Endothelial cell of umbilical vein (primary cell): ENCODE results near the gene KCNIP1. TPM values are rescaled to one million over a fixed set of nuclear protein-coding genes. Genes with fewer than 3 reads are reported as not detected.

Experiments used
- BruUV-seq: library from RNA; stranded (reverse); fragments of 400-500 nt; replicated peaks from 2 replicates; lab custom pipeline; 2021; lab: Mats Ljungman, UMichigan
- CTCF ChIA-PET: fragments of 300-600, 350-600 bp; sonication (Branson Sonifier 250); formaldehyde crosslinking; loops from one replicate; lab custom pipeline; 2021; ENCODE audit warnings: antibody characterized with exemption, inconsistent platforms; lab: Charles Lee
- POLR2A ChIA-PET: fragments of 300-600, 350-600 bp; sonication (Branson Sonifier 250); formaldehyde crosslinking; loops from one replicate; lab custom pipeline; 2021; ENCODE audit warnings: antibody characterized with exemption, inconsistent platforms; lab: Charles Lee
- DNase-seq: peaks from one replicate; pipeline ENCODE4 v3.0.0-alpha.2; 2011; ENCODE audit warnings: low read depth, low spot score
- FAIRE-seq: peaks from 2 replicates; lab custom pipeline; 2011; peaks lifted over from hg19 to GRCh38; lab: Jason Lieb, UNC
- H2AFZ ChIP-seq: 2 replicates; pipeline ENCODE4 v1.6.0; 2012; ENCODE audit warnings: low read depth, low read length, control low read depth, inconsistent platforms
- H3K27ac ChIP-seq: 2 replicates; pipeline ENCODE4 v1.5.1; 2011; ENCODE audit warnings: low read depth, mild to moderate bottlenecking, control low read depth, low read length, moderate library complexity; ENCODE audit not compliant: insufficient read depth
- H3K27me3 ChIP-seq, 2 experiments: 2 replicates each; pipeline versions ENCODE4 v1.6.0 to v1.6.1; 2011; ENCODE audit warnings: low read length in 2 of 2, mixed read lengths in 1 of 2; ENCODE audit not compliant: control insufficient read depth in 2 of 2, insufficient read depth in 2 of 2
- H3K36me3 ChIP-seq, 2 experiments: 2 replicates in 1 of 2; 3 replicates in 1 of 2; pipeline ENCODE4 v1.5.1; 2011; ENCODE audit warnings: low read length in 2 of 2, mild to moderate bottlenecking in 1 of 2, moderate library complexity in 1 of 2; ENCODE audit not compliant: control insufficient read depth in 2 of 2, insufficient read depth in 2 of 2; ENCODE audit errors: extremely low read depth in 1 of 2
- H3K4me1 ChIP-seq: 3 replicates; pipeline ENCODE4 v1.5.1; 2011; ENCODE audit warnings: mild to moderate bottlenecking, low read length; ENCODE audit not compliant: control insufficient read depth, insufficient read depth; ENCODE audit errors: extremely low read depth
- H3K4me2 ChIP-seq: 2 replicates; pipeline ENCODE4 v1.6.1; 2011; ENCODE audit warnings: low read length, control low read depth, mixed read lengths; ENCODE audit not compliant: insufficient read depth
- H3K4me3 ChIP-seq, 3 experiments: fragments of 200-600 bp in 1 of 3; sonication (generic), shearing (Covaris generic) in 1 of 3; replicated peaks in 1 of 3; 2 replicates each; pipeline ENCODE4 v1.5.1; 2011 to 2016; ENCODE audit warnings: control low read depth in 3 of 3, low read length in 3 of 3, mild to moderate bottlenecking in 2 of 3, inconsistent platforms in 1 of 3, low read depth in 1 of 3, moderate library complexity in 1 of 3; ENCODE audit not compliant: insufficient read depth in 1 of 3
- H3K79me2 ChIP-seq: 2 replicates; pipeline ENCODE4 v1.6.0; 2012; ENCODE audit warnings: low read length, inconsistent platforms; ENCODE audit not compliant: control insufficient read depth, insufficient read depth
- H3K9ac ChIP-seq: replicated peaks from 2 replicates; pipeline ENCODE3; 2011; ENCODE audit warnings: low read length, control low read depth; ENCODE audit not compliant: insufficient read depth; ENCODE audit errors: extremely low read depth
- H3K9me1 ChIP-seq: replicated peaks from 3 replicates; pipeline ENCODE4 v1.6.0; 2011; ENCODE audit warnings: mild to moderate bottlenecking, low read length; ENCODE audit not compliant: control insufficient read depth, insufficient read depth; ENCODE audit errors: extremely low read depth
- H3K9me3 ChIP-seq: replicated peaks from 2 replicates; pipeline ENCODE4 v1.5.1; 2012; ENCODE audit warnings: low read length, inconsistent platforms; ENCODE audit not compliant: control insufficient read depth, insufficient read depth
- H4K20me1 ChIP-seq: replicated peaks from 2 replicates; pipeline ENCODE3; 2011; ENCODE audit warnings: mild to moderate bottlenecking, low read length; ENCODE audit not compliant: control insufficient read depth, insufficient read depth; ENCODE audit errors: extremely low read depth
- EZH2 ChIP-seq: IDR thresholded peaks from 2 replicates; pipeline ENCODE4 v1.6.1; 2012; ENCODE audit warnings: borderline replicate concordance, low read depth, mild to moderate bottlenecking, moderate library complexity, low read length, inconsistent platforms; ENCODE audit not compliant: severe bottlenecking
- FOS ChIP-seq: IDR thresholded peaks from 2 replicates; pipeline ENCODE4 v1.6.1; 2011; ENCODE audit warnings: mild to moderate bottlenecking, low read length, moderate library complexity, borderline replicate concordance; ENCODE audit not compliant: insufficient read depth
- GATA2 ChIP-seq: IDR thresholded peaks from 2 replicates; pipeline ENCODE4 v1.7.0; 2011; ENCODE audit warnings: low read depth, mild to moderate bottlenecking, moderate library complexity, mixed read lengths, low read length; ENCODE audit not compliant: insufficient read length, insufficient read depth
- JUN ChIP-seq: IDR thresholded peaks from 2 replicates; pipeline ENCODE4 v1.6.1; 2011; ENCODE audit warnings: borderline replicate concordance, low read depth; ENCODE audit not compliant: insufficient read length, insufficient read depth
- MAX ChIP-seq: IDR thresholded peaks from 2 replicates; pipeline ENCODE4 v1.6.1; 2011; ENCODE audit not compliant: insufficient read depth, insufficient read length
- MYC ChIP-seq: IDR thresholded peaks from one replicate; pipeline ENCODE4 v1.6.1; 2011; ENCODE audit warnings: mild to moderate bottlenecking, low read depth, low read length
- POLR2A ChIP-seq: IDR thresholded peaks from 2 replicates; pipeline ENCODE4 v1.6.1; 2012; ENCODE audit warnings: low read depth, mild to moderate bottlenecking, control low read depth, low read length
- dilution Hi-C: fragments of 300-500 bp; cut with MboI; formaldehyde crosslinking; loops from one replicate; pipeline ENCODE4 v1.15.0; 2019; ENCODE audit warnings: low sequenced_read_pairs; ENCODE audit not compliant: extremely low pct_ligation_motif_present
- intact Hi-C: fragments of 100-400 bp; cut with micrococcal nuclease; formaldehyde crosslinking; loops from one replicate; pipeline ENCODE4 v1.10.0; 2022
- polyA plus RNA-seq, 4 experiments: library from polyadenylated mRNA; depleted of rRNA in 3 of 4; stranded (reverse) in 3 of 4; unstranded in 1 of 4; fragments of >200 nt; gene quantifications; 2 replicates each; pipeline versions ENCODE4 v1.2.1 to v1.2.3, GENCODE V29; 2011 to 2012; ENCODE audit warnings: missing spikeins in 1 of 4
- total RNA-seq: library from RNA; stranded (reverse); gene quantifications from 2 replicates; pipeline ENCODE4 v1.2.3, GENCODE V29; 2021

Gene KCNIP1
- total and polyA plus RNA-seq, 2 donors (not counting 3 experiments of a cell fraction or from before 2014, with no cell fraction given): 0.15 TPM; not detected in 1

- FAIRE-seq (no peak), DNase-seq (no peak)
- Histone ChIP-seq H3K9ac (no peak overlapping the region), H3K27ac (no peak overlapping the region), H4K20me1 (no peaks in the 10 kb centered on the region), H3K9me3 (no peaks in the 10 kb centered on the region), H3K4me3 (no peak overlapping the region), H3K4me2 (no peak overlapping the region), H2AFZ (no peak overlapping the region), H3K9me1 (no peaks in the 10 kb centered on the region), H3K27me3 (no peaks in the 10 kb centered on the region), H3K36me3 (no peaks in the 10 kb centered on the region), H3K79me2 (no peaks in the 10 kb centered on the region), H3K4me1 (peaks cover 11% of the 10 kb centered on the region)
- BruUV-seq: no TSS peak
- TF ChIP-seq MYC (no peak), JUN (no peak), MAX (no peak), FOS (no peak), GATA2 (no peak), POLR2A (no peak), EZH2 (no peak)
- POLR2A ChIA-PET: no interaction called here
- intact Hi-C loops: no loop called here
- dilution Hi-C loops: no loop called here
- CTCF ChIA-PET: no interaction called here
These were observed 252.9 kb downstream of the KCNIP1 start for GRCh38 chr5:170756691-170757090.

GRCh38 chr5:170757182-170757601 lies 253.4 kb downstream of the KCNIP1 start:
- intact Hi-C loops (no loop called here), dilution Hi-C loops (no loop called here)
- no peaks in the 10 kb centered on the region for H3K27me3 ChIP-seq
- H4K20me1 ChIP-seq: no peaks in the 10 kb centered on the region
- H3K79me2 ChIP-seq: no peaks in the 10 kb centered on the region
- DNase-seq (peak; percentile 82), FAIRE-seq (peak; percentile 93)
- no peak overlapping the region for H3K4me3 ChIP-seq
- H3K27ac ChIP-seq: no peak overlapping the region
- peaks cover 11% of the 10 kb centered on the region for H3K4me1 ChIP-seq
- H3K36me3 ChIP-seq: no peaks in the 10 kb centered on the region
- TF ChIP-seq MYC (no peak), JUN (peak; percentile 82), FOS (peak; percentile 75)
- CTCF ChIA-PET: no interaction called here
- H2AFZ ChIP-seq: no peak overlapping the region
- no peaks in the 10 kb centered on the region for H3K9me1 ChIP-seq
- H3K9me3 ChIP-seq: no peaks in the 10 kb centered on the region
- no peak overlapping the region for H3K4me2 ChIP-seq
- no peak overlapping the region for H3K9ac ChIP-seq
- BruUV-seq: no TSS peak
- POLR2A ChIA-PET: no interaction called here
